RCC 7860 (cell line): ENCODE data around the gene C18orf63.

Source experiments
- DNase-seq: peaks from one replicate; pipeline ENCODE4 v3.0.0-alpha.2; 2015; ENCODE audit warnings: low spot score
- FAIRE-seq: peaks from 2 replicates; lab custom pipeline; 2012; peaks lifted over from hg19 to GRCh38; lab: Jason Lieb, UNC

Gene C18orf63

GRCh38 chr18:74370115-74370514, 54.5 kb downstream of the C18orf63 start:
- DNase-seq: no peak
- FAIRE-seq: no peak

GRCh38 chr18:74373428-74373827, 57.8 kb downstream of the C18orf63 start:
- FAIRE-seq (no peak), DNase-seq (no peak)

- DNase-seq (peak; percentile 86), FAIRE-seq (peak; percentile 95)
Observed at GRCh38 chr18:74375999-74376398, 60.4 kb downstream of the C18orf63 start.

GRCh38 chr18:74376523-74376922, 60.9 kb downstream of the C18orf63 start:
- FAIRE-seq: no peak
- no peak for DNase-seq

GRCh38 chr18:74377776-74378175, 62.1 kb downstream of the C18orf63 start:
- DNase-seq: no peak
- FAIRE-seq: no peak

- peak; percentile 11 for DNase-seq
- no peak for FAIRE-seq
Observed at GRCh38 chr18:74378179-74378682, 62.6 kb downstream of the C18orf63 start.

GRCh38 chr18:74380916-74381315, 65.3 kb downstream of the C18orf63 start:
- FAIRE-seq (no peak), DNase-seq (no peak)

- no peak for FAIRE-seq
- DNase-seq: no peak
Observed at GRCh38 chr18:74381621-74382295, 66.1 kb downstream of the C18orf63 start.

- FAIRE-seq (no peak), DNase-seq (no peak)
Observed at GRCh38 chr18:74382481-74383017, 66.9 kb downstream of the C18orf63 start.

GRCh38 chr18:74387383-74387782, 71.7 kb downstream of the C18orf63 start:
- DNase-seq: no peak
- FAIRE-seq: no peak

- FAIRE-seq: no peak
- DNase-seq: no peak
Observed at GRCh38 chr18:74388227-74388626, 72.6 kb downstream of the C18orf63 start.

GRCh38 chr18:74389171-74389927, 73.7 kb downstream of the C18orf63 start:
- FAIRE-seq (no peak), DNase-seq (no peak)

GRCh38 chr18:74389991-74390390, 74.4 kb downstream of the C18orf63 start:
- DNase-seq (no peak), FAIRE-seq (no peak)

GRCh38 chr18:74390900-74391299, 75.3 kb downstream of the C18orf63 start:
- no peak for DNase-seq
- no peak for FAIRE-seq

GRCh38 chr18:74392323-74392722, 76.7 kb downstream of the C18orf63 start:
- FAIRE-seq (no peak), DNase-seq (no peak)

GRCh38 chr18:74395006-74395405, 79.4 kb downstream of the C18orf63 start:
- no peak for FAIRE-seq
- DNase-seq: no peak

- no peak for DNase-seq
- no peak for FAIRE-seq
Observed at GRCh38 chr18:74395648-74396154, 80.1 kb downstream of the C18orf63 start.

- DNase-seq (no peak), FAIRE-seq (no peak)
Observed at GRCh38 chr18:74396171-74397169, 80.8 kb downstream of the C18orf63 start.

- no peak for DNase-seq
- FAIRE-seq: no peak
Observed at GRCh38 chr18:74397572-74397971, 81.9 kb downstream of the C18orf63 start.

GRCh38 chr18:74399091-74399887, 83.7 kb downstream of the C18orf63 start:
- DNase-seq (no peak), FAIRE-seq (no peak)
